T-helper 17 cell (primary cell): ENCODE measurements around the gene ERG. TPM values are rescaled to one million over a fixed set of nuclear protein-coding genes. Genes with fewer than 3 reads are reported as not detected.

Experiments used
- ATAC-seq: fragments of 150-1000 bp; cut with Tn5 transposase; 2 replicates; pipeline ENCODE4 v1.10.0; 2021; ENCODE audit warnings: mild to moderate bottlenecking, moderate library complexity
- DNase-seq, 3 donors: peaks; one replicate each; pipeline versions ENCODE4 v3.0.0 to v3.0.0-alpha.2; 2020 to 2021
- H3K9me3 ChIP-seq: one replicate; pipeline ENCODE4 v1.7.0; 2013; ENCODE audit warnings: low read length, mild to moderate bottlenecking; ENCODE audit not compliant: control insufficient read depth, poor library complexity, severe bottlenecking
- H3K27ac Mint-ChIP-seq: one replicate; pipeline ENCODE4 v1.8.0; 2022; ENCODE audit warnings: mild to moderate bottlenecking, moderate library complexity, mixed read lengths
- H3K27me3 Mint-ChIP-seq: one replicate; pipeline ENCODE4 v1.8.0; 2022; ENCODE audit warnings: mixed read lengths
- H3K36me3 Mint-ChIP-seq: one replicate; pipeline ENCODE4 v1.8.0; 2022; ENCODE audit warnings: low read depth, mixed read lengths
- H3K4me1 Mint-ChIP-seq: one replicate; pipeline ENCODE4 v1.8.0; 2022; ENCODE audit warnings: mild to moderate bottlenecking, mixed read lengths
- H3K4me3 Mint-ChIP-seq: one replicate; pipeline ENCODE4 v1.8.0; 2022; ENCODE audit warnings: mild to moderate bottlenecking, moderate library complexity, mixed read lengths
- total RNA-seq, 4 donors: library from RNA in 2 of 4; stranded (reverse) in 2 of 4; gene quantifications; one replicate each; pipeline ENCODE4 v1.2.3 and lab custom pipeline; 2022 to 2026

Gene ERG
- total RNA-seq, 2 donors from 2014 or later: not detected

- ATAC-seq (no peak), DNase-seq (no peak)
- H3K4me3 Mint-ChIP-seq: no peak overlapping the region
- H3K27me3 Mint-ChIP-seq: peaks cover 49% of the 10 kb centered on the region
- H3K36me3 Mint-ChIP-seq: no peaks in the 10 kb centered on the region
- H3K4me1 Mint-ChIP-seq: peaks cover 2% of the 10 kb centered on the region
- H3K27ac Mint-ChIP-seq: no peak overlapping the region
- no peaks in the 10 kb centered on the region for H3K9me3 ChIP-seq
Observed at GRCh38 chr21:38511198-38511597, 12.9 kb upstream of the ERG start.

GRCh38 chr21:38507374-38507942 is 9.2 kb upstream of the ERG start:
- DNase-seq (no peak), ATAC-seq (no peak)
- no peaks in the 10 kb centered on the region for H3K9me3 ChIP-seq
- Mint-ChIP-seq H3K36me3 (no peaks in the 10 kb centered on the region), H3K4me3 (no peak overlapping the region), H3K27me3 (peaks cover 53% of the 10 kb centered on the region), H3K4me1 (peaks cover 2% of the 10 kb centered on the region), H3K27ac (no peak overlapping the region)

GRCh38 chr21:38506661-38507281 is 8.5 kb upstream of the ERG start:
- Mint-ChIP-seq H3K27me3 (peaks cover 50% of the 10 kb centered on the region), H3K4me3 (no peak overlapping the region), H3K27ac (no peak overlapping the region), H3K36me3 (no peaks in the 10 kb centered on the region), H3K4me1 (peaks cover 2% of the 10 kb centered on the region)
- ATAC-seq (no peak), DNase-seq (no peak)
- H3K9me3 ChIP-seq: no peaks in the 10 kb centered on the region

GRCh38 chr21:38505654-38506523 is 7.6 kb upstream of the ERG start:
- Mint-ChIP-seq H3K4me3 (no peak overlapping the region), H3K27ac (no peak overlapping the region), H3K27me3 (peaks cover 49% of the 10 kb centered on the region), H3K36me3 (no peaks in the 10 kb centered on the region), H3K4me1 (peaks cover 2% of the 10 kb centered on the region)
- DNase-seq: no peak
- ATAC-seq: no peak
- no peaks in the 10 kb centered on the region for H3K9me3 ChIP-seq

GRCh38 chr21:38504066-38504465 is 5.8 kb upstream of the ERG start:
- H3K4me1 Mint-ChIP-seq: peaks cover 2% of the 10 kb centered on the region
- no peak overlapping the region for H3K4me3 Mint-ChIP-seq
- DNase-seq (no peak), ATAC-seq (no peak)
- H3K27me3 Mint-ChIP-seq: peaks cover 42% of the 10 kb centered on the region
- H3K9me3 ChIP-seq: no peaks in the 10 kb centered on the region
- no peak overlapping the region for H3K27ac Mint-ChIP-seq
- no peaks in the 10 kb centered on the region for H3K36me3 Mint-ChIP-seq

GRCh38 chr21:38503583-38503982 is 5.3 kb upstream of the ERG start:
- H3K9me3 ChIP-seq: no peaks in the 10 kb centered on the region
- H3K4me3 Mint-ChIP-seq: no peak overlapping the region
- no peaks in the 10 kb centered on the region for H3K36me3 Mint-ChIP-seq
- no peak for ATAC-seq
- H3K27me3 Mint-ChIP-seq: peaks cover 37% of the 10 kb centered on the region
- H3K4me1 Mint-ChIP-seq: peaks cover 2% of the 10 kb centered on the region
- DNase-seq: no peak
- H3K27ac Mint-ChIP-seq: no peak overlapping the region

- no peaks in the 10 kb centered on the region for H3K9me3 ChIP-seq
- no peak overlapping the region for H3K27ac Mint-ChIP-seq
- ATAC-seq (no peak), DNase-seq (no peak)
- no peaks in the 10 kb centered on the region for H3K36me3 Mint-ChIP-seq
- peaks cover 48% of the 10 kb centered on the region for H3K27me3 Mint-ChIP-seq
- peaks cover 2% of the 10 kb centered on the region for H3K4me1 Mint-ChIP-seq
- no peak overlapping the region for H3K4me3 Mint-ChIP-seq
Observed at GRCh38 chr21:38500073-38500472, 1.8 kb upstream of the ERG start.

- Mint-ChIP-seq H3K4me1 (peaks cover 2% of the 10 kb centered on the region), H3K27me3 (peaks cover 52% of the 10 kb centered on the region), H3K36me3 (no peaks in the 10 kb centered on the region), H3K4me3 (no peak overlapping the region), H3K27ac (no peak overlapping the region)
- no peaks in the 10 kb centered on the region for H3K9me3 ChIP-seq
- DNase-seq (no peak), ATAC-seq (no peak)
Observed at GRCh38 chr21:38499296-38499695, 1.0 kb upstream of the ERG start.

- peaks cover 58% of the 10 kb centered on the region for H3K27me3 Mint-ChIP-seq
- no peak for DNase-seq
- no peaks in the 10 kb centered on the region for H3K9me3 ChIP-seq
- ATAC-seq: no peak
- H3K4me3 Mint-ChIP-seq: no peak overlapping the region
- peaks cover 2% of the 10 kb centered on the region for H3K4me1 Mint-ChIP-seq
- H3K36me3 Mint-ChIP-seq: no peaks in the 10 kb centered on the region
- H3K27ac Mint-ChIP-seq: no peak overlapping the region
Observed at GRCh38 chr21:38496224-38496623, 2.1 kb downstream of the ERG start.

GRCh38 chr21:38495696-38496095 is 2.6 kb downstream of the ERG start:
- DNase-seq (no peak), ATAC-seq (no peak)
- peaks cover 2% of the 10 kb centered on the region for H3K4me1 Mint-ChIP-seq
- no peaks in the 10 kb centered on the region for H3K9me3 ChIP-seq
- peaks cover 62% of the 10 kb centered on the region for H3K27me3 Mint-ChIP-seq
- H3K36me3 Mint-ChIP-seq: no peaks in the 10 kb centered on the region
- H3K4me3 Mint-ChIP-seq: no peak overlapping the region
- H3K27ac Mint-ChIP-seq: no peak overlapping the region

- no peaks in the 10 kb centered on the region for H3K36me3 Mint-ChIP-seq
- no peak for ATAC-seq
- H3K27ac Mint-ChIP-seq: no peak overlapping the region
- H3K27me3 Mint-ChIP-seq: peaks cover 63% of the 10 kb centered on the region
- no peaks in the 10 kb centered on the region for H3K9me3 ChIP-seq
- DNase-seq: no peak
- H3K4me3 Mint-ChIP-seq: no peak overlapping the region
- peaks cover 2% of the 10 kb centered on the region for H3K4me1 Mint-ChIP-seq
Observed at GRCh38 chr21:38495242-38495641, 3.0 kb downstream of the ERG start.

GRCh38 chr21:38494703-38495102 is 3.6 kb downstream of the ERG start:
- H3K9me3 ChIP-seq: no peaks in the 10 kb centered on the region
- H3K27ac Mint-ChIP-seq: no peak overlapping the region
- H3K36me3 Mint-ChIP-seq: no peaks in the 10 kb centered on the region
- DNase-seq (no peak), ATAC-seq (no peak)
- peaks cover 2% of the 10 kb centered on the region for H3K4me1 Mint-ChIP-seq
- peaks cover 63% of the 10 kb centered on the region for H3K27me3 Mint-ChIP-seq
- no peak overlapping the region for H3K4me3 Mint-ChIP-seq

GRCh38 chr21:38494251-38494642 is 4.0 kb downstream of the ERG start:
- no peak overlapping the region for H3K27ac Mint-ChIP-seq
- ATAC-seq (no peak), DNase-seq (no peak)
- no peaks in the 10 kb centered on the region for H3K9me3 ChIP-seq
- no peak overlapping the region for H3K4me3 Mint-ChIP-seq
- peaks cover 2% of the 10 kb centered on the region for H3K4me1 Mint-ChIP-seq
- H3K36me3 Mint-ChIP-seq: no peaks in the 10 kb centered on the region
- peaks cover 67% of the 10 kb centered on the region for H3K27me3 Mint-ChIP-seq
